GM19468 (cell line): ENCODE results near the gene CACNG7.
A peak's percentile ranks its signal among the peaks of the same experiment; 100 is the strongest.
"Not testable (repeated sequence)": the region's sequence is repeated elsewhere in the genome, so short reads cannot be mapped to it uniquely, and the experiment has no call there.

Source experiments
- ATAC-seq: cut with Tn5 transposase; IDR thresholded peaks from one replicate; pipeline ENCODE4 v1.9.1; 2021; ENCODE audit warnings: mild to moderate bottlenecking, moderate library complexity, moderate number of reproducible peaks; ENCODE audit not compliant: unreplicated experiment; ENCODE audit errors: extremely low read depth

CACNG7 gene, protein sequence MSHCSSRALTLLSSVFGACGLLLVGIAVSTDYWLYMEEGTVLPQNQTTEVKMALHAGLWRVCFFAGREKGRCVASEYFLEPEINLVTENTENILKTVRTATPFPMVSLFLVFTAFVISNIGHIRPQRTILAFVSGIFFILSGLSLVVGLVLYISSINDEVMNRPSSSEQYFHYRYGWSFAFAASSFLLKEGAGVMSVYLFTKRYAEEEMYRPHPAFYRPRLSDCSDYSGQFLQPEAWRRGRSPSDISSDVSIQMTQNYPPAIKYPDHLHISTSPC

GRCh38 chr19:53908935-53909415 lies at the start of gene CACNG7:
TSS of gene CACNG7 (plus strand) at chr19:53909278. CDS start at chr19:53912832, 3,554 bp downstream.
- ATAC-seq, result no peak

DNA sequence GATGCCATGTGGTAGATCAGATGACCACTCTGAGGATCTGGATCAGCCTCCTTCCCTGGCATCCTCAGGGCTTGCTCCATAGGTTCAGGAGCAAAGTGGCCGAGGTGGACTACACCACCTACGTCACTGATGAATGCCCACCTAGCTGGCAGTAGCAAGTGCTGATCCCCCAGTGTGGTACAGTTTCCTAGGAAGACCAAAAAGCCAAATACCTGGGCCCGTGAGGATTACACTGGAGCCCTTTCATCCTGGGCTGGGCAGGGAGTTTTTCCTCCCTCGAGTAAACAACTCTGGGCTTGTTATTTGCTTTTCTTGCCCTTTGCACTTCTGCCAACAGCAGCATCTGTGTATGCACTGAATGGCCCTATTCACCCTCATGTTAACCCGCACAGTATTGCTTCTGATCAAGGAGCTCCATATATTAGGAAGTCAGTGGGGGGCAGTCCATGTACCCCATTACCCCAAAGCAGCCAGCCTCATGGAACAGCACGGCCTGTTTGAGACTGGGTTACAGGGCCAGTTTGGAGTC lies 44.7 kb upstream of the CACNG7 start:
- ATAC-seq, result no peak

- ATAC-seq, result no peak
Observed at GRCh38 chr19:53865523-53865917, 43.6 kb upstream of the CACNG7 start.

DNA sequence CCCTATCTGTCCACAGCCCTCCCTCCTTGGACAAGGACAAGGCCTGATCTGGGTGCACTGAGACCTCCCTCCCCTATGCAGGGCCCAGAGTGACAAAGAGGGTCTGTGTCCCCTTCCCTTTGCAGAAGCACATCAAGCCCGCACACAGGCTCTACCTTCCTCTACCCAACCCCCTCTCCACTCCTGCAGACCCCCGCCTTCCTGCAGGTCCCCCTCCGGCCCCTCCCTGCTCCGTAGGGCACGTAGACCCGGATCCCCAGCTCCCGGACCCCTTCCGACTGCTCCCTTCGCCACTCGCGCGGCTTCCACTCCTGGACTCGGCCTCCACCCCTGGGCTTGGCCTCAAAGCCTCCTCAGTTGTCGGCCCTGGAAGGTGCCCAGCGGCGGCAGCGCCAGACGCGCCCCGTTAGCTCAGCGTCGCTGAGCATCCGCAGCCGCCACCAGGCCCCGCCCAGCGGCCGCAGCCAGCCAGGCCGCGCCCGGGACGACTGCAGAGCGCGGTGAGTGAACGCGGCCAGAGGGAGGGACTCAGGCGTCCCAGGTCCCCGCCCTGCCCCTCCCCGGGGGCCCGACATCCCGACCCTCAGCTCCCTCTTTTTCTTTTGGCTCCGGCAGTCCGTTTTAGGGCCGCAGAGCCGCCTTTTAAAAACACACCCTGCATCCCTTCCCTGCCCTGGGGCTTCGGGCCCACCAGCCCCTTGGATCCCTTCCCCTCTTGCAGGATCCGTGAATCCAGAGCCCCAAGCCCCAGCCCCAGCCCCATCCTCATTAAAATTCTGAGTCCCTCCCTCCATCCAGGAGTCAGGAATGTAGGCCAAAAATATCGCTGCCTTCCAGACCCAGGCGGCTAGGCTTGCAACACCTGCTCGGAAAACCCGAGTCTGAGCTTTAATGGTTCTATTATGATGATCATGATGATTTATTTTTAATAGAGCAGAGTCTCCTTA lies 42.9 kb upstream of the CACNG7 start:
- no peak for ATAC-seq

- no peak for ATAC-seq
Observed at GRCh38 chr19:53866865-53867224, 42.2 kb upstream of the CACNG7 start.

GRCh38 chr19:53867225-53868090 lies 41.6 kb upstream of the CACNG7 start, which contains the start of gene MYADM:
TSS of gene MYADM (plus strand) at chr19:53867883. CDS start at chr19:53873530, 5,647 bp downstream.
- peak; percentile 44 for ATAC-seq

DNA sequence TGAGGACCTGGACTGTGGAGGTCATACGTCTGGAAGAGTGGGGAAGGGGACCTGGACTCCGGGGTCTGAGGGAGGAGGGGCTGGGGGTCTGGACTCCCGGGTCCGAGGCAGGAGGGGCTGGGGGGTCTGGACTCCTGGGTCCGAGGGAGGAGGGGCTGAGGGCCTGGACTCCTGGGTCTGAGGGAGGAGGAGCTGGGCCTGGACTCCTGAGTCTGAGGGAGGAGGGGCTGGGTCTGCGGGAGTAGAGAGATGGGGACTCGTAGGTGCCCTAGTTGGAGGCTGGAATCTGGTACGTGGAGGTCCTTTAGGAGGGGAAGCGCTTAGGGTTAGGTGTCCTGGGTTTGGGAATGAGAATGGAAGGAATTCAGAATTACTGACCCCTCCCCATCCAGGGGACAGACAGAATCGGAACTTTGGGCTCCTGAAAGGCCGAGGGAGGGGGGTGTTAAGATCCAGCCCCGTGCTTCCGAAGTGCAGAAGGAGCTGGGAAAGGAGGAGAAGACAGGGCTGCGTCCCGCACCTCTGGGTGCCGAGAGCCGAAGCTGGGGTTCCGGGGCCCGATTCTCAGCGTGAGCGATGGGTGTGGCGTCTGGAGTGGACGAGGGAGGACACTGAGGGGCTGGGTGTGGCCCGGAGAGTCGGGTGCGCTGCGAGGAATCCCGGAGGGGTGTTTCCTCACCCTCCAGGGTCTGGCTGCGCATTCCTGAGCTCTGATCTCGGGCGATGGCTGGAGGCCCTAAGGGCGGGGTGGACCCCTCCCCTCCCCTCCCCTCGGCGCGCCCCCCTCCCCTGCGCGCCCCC lies 40.8 kb upstream of the CACNG7 start:
- ATAC-seq, result no peak

DNA sequence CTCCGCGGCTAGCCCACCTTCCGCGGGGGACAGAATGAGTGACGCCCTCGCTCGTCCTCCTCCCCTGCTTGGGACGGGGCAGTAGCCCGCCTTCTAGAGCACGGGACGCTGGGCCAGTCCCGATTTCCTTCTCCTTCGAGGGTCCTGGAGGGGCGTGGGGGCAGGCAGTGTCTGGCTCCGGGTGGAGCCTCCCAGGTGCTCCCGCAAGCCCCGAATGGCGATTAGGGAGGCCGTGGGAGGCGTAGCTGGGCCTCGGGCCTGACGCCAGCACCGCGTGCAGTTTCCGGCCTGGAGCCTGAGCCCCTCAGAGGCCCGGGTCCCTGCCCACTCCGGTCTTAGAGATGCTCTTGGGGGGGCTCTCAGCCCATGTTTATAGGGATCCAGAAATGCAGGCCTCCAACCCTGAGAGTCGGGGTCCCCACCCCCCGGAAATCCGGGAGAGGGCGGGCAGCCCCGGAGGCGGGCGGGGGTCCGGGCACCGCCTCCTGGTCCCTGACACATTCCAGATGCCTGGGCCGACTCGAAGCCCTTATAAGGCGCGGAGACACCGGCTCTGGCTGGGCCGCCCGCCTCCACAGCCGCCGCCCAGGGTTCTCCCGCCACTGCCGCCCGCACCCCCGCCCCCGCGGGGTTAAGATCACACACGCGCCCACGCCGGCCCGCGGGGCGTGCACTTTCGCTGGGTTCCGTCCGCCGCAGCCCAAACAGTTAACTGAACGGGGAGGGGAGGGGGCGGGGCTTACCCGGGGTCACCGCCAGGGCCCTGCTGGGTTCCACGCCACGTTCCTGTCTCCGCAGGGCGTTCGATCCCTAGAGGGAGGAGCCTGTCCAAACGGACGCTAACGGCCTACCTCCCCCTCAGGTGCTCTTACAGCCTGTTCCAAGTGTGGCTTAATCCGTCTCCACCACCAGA lies 39.9 kb upstream of the CACNG7 start:
- ATAC-seq, result no peak

- ATAC-seq, result not testable (repeated sequence)
Observed at GRCh38 chr19:53869805-53870484, 39.1 kb upstream of the CACNG7 start.

DNA sequence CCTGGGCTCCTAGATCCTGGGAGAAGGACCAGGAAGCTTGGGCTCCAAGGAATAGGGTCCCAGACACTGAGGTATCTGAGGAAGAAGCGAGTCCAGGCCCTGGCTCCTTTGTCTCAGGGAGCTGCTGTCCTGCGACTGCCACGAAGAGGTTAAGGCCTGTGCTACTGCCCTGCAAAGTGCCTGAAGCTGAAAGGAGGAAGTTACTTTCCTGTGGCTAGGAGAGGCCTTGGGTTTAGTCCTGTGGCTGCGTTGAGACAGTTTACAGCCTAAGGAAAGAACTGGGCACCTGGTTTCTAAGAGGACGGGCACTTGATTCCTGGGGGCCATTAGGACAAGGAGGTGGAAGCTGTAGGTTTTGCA lies 38.6 kb upstream of the CACNG7 start:
- ATAC-seq, result no peak

GRCh38 chr19:53871454-53871853 lies 37.6 kb upstream of the CACNG7 start:
- no peak for ATAC-seq

- ATAC-seq, result no peak
Observed at GRCh38 chr19:53872762-53873161, 36.3 kb upstream of the CACNG7 start.

DNA sequence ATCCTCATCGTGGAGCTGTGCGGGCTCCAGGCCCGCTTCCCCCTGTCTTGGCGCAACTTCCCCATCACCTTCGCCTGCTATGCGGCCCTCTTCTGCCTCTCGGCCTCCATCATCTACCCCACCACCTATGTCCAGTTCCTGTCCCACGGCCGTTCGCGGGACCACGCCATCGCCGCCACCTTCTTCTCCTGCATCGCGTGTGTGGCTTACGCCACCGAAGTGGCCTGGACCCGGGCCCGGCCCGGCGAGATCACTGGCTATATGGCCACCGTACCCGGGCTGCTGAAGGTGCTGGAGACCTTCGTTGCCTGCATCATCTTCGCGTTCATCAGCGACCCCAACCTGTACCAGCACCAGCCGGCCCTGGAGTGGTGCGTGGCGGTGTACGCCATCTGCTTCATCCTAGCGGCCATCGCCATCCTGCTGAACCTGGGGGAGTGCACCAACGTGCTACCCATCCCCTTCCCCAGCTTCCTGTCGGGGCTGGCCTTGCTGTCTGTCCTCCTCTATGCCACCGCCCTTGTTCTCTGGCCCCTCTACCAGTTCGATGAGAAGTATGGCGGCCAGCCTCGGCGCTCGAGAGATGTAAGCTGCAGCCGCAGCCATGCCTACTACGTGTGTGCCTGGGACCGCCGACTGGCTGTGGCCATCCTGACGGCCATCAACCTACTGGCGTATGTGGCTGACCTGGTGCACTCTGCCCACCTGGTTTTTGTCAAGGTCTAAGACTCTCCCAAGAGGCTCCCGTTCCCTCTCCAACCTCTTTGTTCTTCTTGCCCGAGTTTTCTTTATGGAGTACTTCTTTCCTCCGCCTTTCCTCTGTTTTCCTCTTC lies 35.1 kb upstream of the CACNG7 start:
- no peak for ATAC-seq

- no peak for ATAC-seq
Observed at GRCh38 chr19:53874606-53874990, 34.5 kb upstream of the CACNG7 start.

GRCh38 chr19:53875602-53876325 lies 33.3 kb upstream of the CACNG7 start:
- no peak for ATAC-seq

DNA sequence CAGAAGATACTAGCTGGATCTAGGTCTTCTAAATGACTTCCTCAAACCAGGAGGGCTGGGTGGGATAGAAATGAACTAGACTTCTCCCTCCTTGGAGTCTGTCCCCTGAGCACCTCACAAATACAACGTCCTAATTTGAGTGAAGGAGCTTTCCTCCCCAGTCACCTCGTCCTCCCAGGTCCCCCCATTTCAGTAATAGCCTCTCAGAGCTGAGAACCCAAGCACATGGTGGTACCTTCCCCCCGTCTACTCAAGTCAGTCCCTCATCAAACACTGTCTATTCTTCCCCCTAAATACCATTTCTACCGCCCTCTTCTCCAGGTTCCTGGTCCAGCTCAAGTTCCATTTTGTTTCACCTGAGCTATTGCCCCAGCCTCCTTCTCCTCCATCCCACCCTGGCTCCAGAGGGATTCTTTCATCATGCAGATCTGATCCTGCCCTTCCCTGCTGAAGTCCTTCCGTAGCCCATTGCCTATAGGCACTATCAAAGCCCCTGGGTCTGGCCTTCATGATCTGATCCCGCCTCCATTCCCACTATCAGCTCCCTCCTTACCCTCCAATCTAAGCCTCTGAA lies 32.3 kb upstream of the CACNG7 start:
- no peak for ATAC-seq
